K562 (cell line): ENCODE measurements around the gene COQ9.
"Not testable (repeated sequence)": the region's sequence is repeated elsewhere in the genome, so short reads cannot be mapped to it uniquely, and the experiment has no call there.

Experiments used
- CCAR2 ChIP-seq: fragments of 200-400 bp; formaldehyde crosslinking; IDR thresholded peaks from 2 replicates; pipeline ENCODE4 v1.6.1; 2017; ENCODE audit warnings: mild to moderate bottlenecking, low read depth, low read length
- DPF2 ChIP-seq: fragments of 450-650 bp; IDR thresholded peaks from 2 replicates; pipeline ENCODE4 v1.6.1; 2016
- ETV5 ChIP-seq: sonication (generic); formaldehyde crosslinking; IDR thresholded peaks from 2 replicates; pipeline ENCODE4 v1.4.0; 2020; ENCODE audit warnings: low read depth, mild to moderate bottlenecking, missing genetic modification reagents
- EZH2 ChIP-seq: IDR thresholded peaks from 2 replicates; pipeline ENCODE4 v1.6.1; 2012; ENCODE audit warnings: low read depth, mild to moderate bottlenecking, inconsistent platforms, low read length, borderline replicate concordance
- GTF3C2 ChIP-seq: IDR thresholded peaks from 3 replicates; pipeline ENCODE4 v1.6.1; 2011; ENCODE audit warnings: borderline replicate concordance, mild to moderate bottlenecking, moderate library complexity; ENCODE audit not compliant: insufficient read length; ENCODE audit errors: extremely low read depth
- MBD2 ChIP-seq: sonication (generic); IDR thresholded peaks from 2 replicates; pipeline ENCODE4 v1.6.1; 2016; ENCODE audit warnings: low read depth, borderline replicate concordance
- PML ChIP-seq: IDR thresholded peaks from 2 replicates; pipeline ENCODE4 v1.6.1; 2012; ENCODE audit warnings: low read length, inconsistent platforms
- TCFL5 ChIP-seq: fragments of 250-450 bp; sonication (Bioruptor Pico); conservative IDR thresholded peaks from 2 replicates; pipeline ENCODE4 v1.6.1; 2021; ENCODE audit warnings: mild to moderate bottlenecking, moderate library complexity, matching md5 sums
- TF ChIP-seq, protein P1 (sequence below), 3 experiments: IDR thresholded peaks in 2 of 3; conservative IDR thresholded peaks in 1 of 3; 2 replicates each; pipeline ENCODE4 v1.5.1; 2011 to 2012; ENCODE audit warnings: low read length in 3 of 3, mild to moderate bottlenecking in 3 of 3, control low read depth in 2 of 3, improper control_type of control experiment in 1 of 3, inconsistent platforms in 1 of 3, low read depth in 1 of 3, mixed read lengths in 1 of 3, moderate library complexity in 1 of 3; ENCODE audit not compliant: insufficient read depth in 2 of 3

DNA sequence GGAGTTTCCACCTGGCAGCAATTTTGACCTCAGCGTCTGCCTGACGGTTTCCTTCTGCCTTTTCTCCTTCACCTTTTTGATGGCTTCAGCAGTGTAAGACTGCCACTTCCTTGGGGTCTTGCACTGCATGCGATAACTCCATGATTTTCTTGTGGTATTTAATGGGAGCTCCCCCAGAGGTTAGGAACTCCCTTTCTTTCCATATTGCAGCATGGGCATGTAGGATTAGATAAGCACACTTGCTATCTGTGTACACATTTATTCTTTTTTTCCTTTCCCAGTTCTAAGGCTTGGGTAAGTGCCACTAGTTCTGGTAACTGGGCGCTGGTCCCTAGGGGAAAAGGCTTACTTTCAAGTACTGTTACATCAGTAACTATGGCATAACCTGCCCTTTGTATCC lies 49.8 kb upstream of the COQ9 start:
- TF ChIP-seq ETV5, CCAR2, GTF3C2, TCFL5, MBD2, PML, DPF2, EZH2: not testable (repeated sequence)
- TF ChIP-seq, protein P1, sequence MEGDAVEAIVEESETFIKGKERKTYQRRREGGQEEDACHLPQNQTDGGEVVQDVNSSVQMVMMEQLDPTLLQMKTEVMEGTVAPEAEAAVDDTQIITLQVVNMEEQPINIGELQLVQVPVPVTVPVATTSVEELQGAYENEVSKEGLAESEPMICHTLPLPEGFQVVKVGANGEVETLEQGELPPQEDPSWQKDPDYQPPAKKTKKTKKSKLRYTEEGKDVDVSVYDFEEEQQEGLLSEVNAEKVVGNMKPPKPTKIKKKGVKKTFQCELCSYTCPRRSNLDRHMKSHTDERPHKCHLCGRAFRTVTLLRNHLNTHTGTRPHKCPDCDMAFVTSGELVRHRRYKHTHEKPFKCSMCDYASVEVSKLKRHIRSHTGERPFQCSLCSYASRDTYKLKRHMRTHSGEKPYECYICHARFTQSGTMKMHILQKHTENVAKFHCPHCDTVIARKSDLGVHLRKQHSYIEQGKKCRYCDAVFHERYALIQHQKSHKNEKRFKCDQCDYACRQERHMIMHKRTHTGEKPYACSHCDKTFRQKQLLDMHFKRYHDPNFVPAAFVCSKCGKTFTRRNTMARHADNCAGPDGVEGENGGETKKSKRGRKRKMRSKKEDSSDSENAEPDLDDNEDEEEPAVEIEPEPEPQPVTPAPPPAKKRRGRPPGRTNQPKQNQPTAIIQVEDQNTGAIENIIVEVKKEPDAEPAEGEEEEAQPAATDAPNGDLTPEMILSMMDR (IDR thresholded peaks at IDR 0.05 in 2 of 3, conservative IDR thresholded peaks at IDR 0.05 in 1 of 3; ENCODE audit: insufficient read depth in 2 of 3, low read depth in 1 of 3, low read length in 3 of 3) = not testable (repeated sequence)
